KOPT-K1 (cell line): ENCODE results near the gene UBL7.
A peak's percentile ranks its signal among the peaks of the same experiment; 100 is the strongest.

Source experiments
- H3K27ac ChIP-seq: fragments of 200-600 bp; sonication (generic); 2 replicates; pipeline ENCODE4 v1.5.1; 2016; ENCODE audit warnings: antibody characterized with exemption, mild to moderate bottlenecking, low read depth, low read length; ENCODE audit not compliant: poor library complexity, severe bottlenecking
- H3K36me3 ChIP-seq: fragments of 200-600 bp; sonication (generic); 2 replicates; pipeline ENCODE4 v1.5.1; 2017; ENCODE audit warnings: antibody characterized with exemption, mild to moderate bottlenecking, low read length, moderate library complexity; ENCODE audit not compliant: insufficient read depth
- H3K9me3 ChIP-seq: fragments of 200-600 bp; sonication (generic); 2 replicates; pipeline ENCODE4 v1.5.1; 2017; ENCODE audit warnings: antibody characterized with exemption, low read length, mild to moderate bottlenecking; ENCODE audit not compliant: insufficient read depth, poor library complexity, severe bottlenecking

UBL7 gene

DNA sequence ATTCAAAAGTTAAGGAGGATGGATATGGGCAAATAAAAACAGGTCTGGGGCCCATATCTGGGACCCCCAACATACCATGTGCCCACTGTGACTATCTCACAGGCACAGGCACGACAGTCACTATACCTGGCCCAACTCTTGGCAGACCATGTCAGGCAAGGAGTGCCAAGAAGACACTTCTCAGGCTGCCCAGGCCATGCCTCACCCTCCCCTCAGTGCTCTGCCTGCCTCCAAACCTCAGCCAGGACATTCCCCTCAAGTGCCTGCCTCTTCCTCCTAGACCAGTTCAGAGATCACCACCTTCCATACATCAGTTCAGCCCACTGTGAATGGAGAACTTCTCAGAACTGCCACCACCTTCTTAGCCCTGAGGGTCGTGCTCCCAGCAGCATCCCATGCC lies 22.8 kb downstream of the UBL7 start:
- H3K27ac ChIP-seq = peak overlapping the region; percentile 21
- no peaks in the 10 kb centered on the region for H3K36me3 ChIP-seq
- no peaks in the 10 kb centered on the region for H3K9me3 ChIP-seq

GRCh38 chr15:74434263-74435136 lies 26.5 kb downstream of the UBL7 start:
- peak overlapping the region; percentile 85 for H3K27ac ChIP-seq
- no peaks in the 10 kb centered on the region for H3K9me3 ChIP-seq

DNA sequence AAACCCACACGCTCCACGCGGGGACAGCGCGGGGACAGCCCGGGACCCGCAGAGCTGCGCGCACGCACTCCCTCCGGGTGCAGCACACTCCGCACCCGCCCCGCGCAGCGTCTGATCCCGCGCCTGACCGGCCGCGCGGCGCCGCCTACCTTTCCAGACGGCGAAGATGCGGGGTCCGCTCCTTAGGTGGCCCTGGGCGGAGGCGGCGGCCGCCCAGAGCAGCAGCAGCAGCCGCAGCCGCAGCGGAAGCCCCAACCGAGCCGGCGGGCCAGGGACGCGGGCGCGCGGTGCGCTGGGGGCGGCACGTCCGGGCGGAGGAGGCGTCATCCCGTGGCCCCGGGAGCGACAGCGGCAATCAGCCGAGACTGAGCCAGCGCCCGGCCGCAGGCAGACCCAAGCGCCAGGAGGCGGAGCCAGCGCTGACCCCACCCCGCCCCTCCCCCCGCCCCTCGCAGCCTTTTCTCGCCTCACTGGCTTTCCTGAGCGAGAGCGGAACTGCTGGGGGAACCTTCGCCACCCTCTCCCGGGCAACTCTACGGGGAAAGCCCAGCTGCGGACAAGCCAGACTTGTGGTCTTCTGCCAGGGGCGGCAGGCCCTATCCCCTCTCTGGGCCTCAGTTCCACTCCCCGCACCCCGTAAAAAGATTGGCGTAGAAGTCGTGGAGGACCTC lies 27.2 kb downstream of the UBL7 start, which contains the start of gene SEMA7A:
Gene SEMA7A (minus strand): TSS at position 367 of the 671 bp plus-strand sequence. CDS start 40 bp downstream, at position 327.
- peak within 1 kb of the TSS; percentile 85 for H3K27ac ChIP-seq
- H3K36me3 ChIP-seq = peaks cover 16% of the 10 kb centered on the region; the same call in 1 of the 2 replicates

More at GRCh38 chr15:74434263-74435136, 26.5 kb downstream of the UBL7 start:
- peaks cover 12% of the 10 kb centered on the region; the same call in 1 of the 2 replicates for H3K36me3 ChIP-seq

DNA sequence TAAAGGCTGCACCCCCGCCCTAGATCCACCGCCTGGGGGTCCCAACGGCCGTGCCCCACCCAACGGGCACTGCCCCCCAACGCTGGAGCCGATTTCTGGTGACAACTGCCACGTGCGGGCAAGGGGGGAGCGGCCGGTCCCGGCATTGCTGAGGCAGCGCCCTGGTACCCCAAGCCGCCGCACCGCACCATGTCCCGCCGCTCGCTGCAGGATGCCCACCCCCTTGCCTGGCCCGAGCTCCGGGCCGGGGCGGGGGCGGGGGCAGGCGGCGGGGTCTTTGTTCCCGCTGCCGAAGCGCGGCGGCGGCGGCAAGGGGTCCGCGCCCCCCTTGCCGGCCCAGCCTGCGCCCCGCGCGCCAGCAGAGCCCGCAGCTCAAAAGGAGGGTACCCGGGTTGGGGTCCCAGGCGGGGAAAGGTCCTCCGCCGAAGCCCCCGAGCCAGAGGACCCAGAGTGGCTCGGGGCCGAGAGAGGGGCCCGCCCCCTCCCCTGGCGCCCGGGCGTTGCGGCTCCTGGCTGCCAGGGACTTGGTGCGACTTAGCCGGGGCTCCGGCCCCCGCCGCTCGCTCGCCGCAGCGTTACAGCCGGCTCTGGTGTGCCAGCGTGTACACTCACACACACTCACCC lies 27.9 kb downstream of the UBL7 start:
- peak overlapping the region; percentile 85 for H3K27ac ChIP-seq
- H3K36me3 ChIP-seq = peaks cover 23% of the 10 kb centered on the region; the same call in 1 of the 2 replicates
- no peaks in the 10 kb centered on the region for H3K9me3 ChIP-seq

More for the DNA sequence above, 27.2 kb downstream of the UBL7 start, which contains the start of gene SEMA7A:
- no peaks in the 10 kb centered on the region for H3K9me3 ChIP-seq

DNA sequence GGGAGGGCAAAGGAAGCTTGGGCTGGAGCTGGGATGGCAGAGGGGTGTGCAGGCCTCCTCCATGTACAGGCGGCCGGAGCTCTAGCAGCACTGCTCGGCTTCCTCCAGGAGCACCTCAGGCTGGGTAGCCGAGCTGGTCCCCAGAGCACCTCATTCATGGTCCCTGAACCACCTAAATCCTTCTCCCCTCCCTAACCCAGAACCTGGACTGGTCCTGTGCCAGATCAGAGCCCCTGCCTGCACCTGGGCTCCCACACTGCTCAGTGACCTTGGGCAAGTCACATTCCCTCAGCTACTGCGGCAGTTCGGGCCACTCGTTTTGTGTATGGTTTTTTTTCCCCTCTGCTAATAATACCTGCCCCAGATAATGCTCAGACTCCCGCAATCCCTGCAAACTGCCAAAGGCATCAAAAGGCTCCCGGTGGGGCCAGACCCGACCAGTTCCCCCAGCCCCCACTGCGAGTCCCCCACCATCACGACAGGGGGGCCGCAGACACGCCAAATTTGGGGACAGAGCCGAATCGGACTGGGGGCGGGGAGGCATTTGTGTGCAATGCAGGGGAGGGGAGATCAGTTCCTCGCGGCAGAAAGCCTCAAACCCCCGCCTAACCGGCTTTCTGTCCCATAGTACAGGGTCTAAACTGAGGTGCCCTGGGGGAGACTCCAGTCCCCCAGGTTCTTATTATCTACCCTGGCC lies 28.5 kb downstream of the UBL7 start:
- peaks cover 29% of the 10 kb centered on the region; the same call in 1 of the 2 replicates for H3K36me3 ChIP-seq
- H3K9me3 ChIP-seq = no peaks in the 10 kb centered on the region
- peak overlapping the region; percentile 85 for H3K27ac ChIP-seq

DNA sequence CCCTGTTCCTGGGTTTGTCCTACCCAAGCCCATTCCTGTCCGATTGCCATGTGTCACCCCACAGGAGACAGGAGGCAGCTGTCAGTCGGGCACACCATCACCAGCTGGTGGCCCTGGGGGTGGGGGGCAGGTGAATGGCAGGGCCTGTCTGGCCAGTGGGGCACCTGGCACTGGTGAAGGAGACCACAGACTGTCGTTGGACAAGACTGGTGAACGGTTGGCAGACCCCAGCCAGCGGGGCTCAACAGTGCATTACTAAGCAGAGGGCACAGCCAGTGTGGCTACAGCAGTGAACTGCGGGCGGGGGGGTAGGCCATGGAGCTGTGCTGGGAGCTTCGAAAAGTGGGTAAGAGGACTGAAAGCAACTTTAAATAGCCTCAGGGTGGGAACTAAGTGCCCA lies 29.3 kb downstream of the UBL7 start:
- no peaks in the 10 kb centered on the region for H3K9me3 ChIP-seq
- H3K36me3 ChIP-seq = peaks cover 37% of the 10 kb centered on the region; the same call in 1 of the 2 replicates
- peak overlapping the region; percentile 85 for H3K27ac ChIP-seq

- peaks cover 42% of the 10 kb centered on the region; the same call in 1 of the 2 replicates for H3K36me3 ChIP-seq
- peak overlapping the region; percentile 85 for H3K27ac ChIP-seq
- no peaks in the 10 kb centered on the region for H3K9me3 ChIP-seq
These were observed 29.8 kb downstream of the UBL7 start for GRCh38 chr15:74431116-74431515.

- Histone ChIP-seq H3K36me3 (peaks cover 48% of the 10 kb centered on the region; the same call in 1 of the 2 replicates), H3K27ac (peak overlapping the region; percentile 85)
These were observed 30.4 kb downstream of the UBL7 start for GRCh38 chr15:74430510-74430951.

GRCh38 chr15:74429781-74430400 lies 31.1 kb downstream of the UBL7 start:
- H3K9me3 ChIP-seq = no peaks in the 10 kb centered on the region

More at GRCh38 chr15:74430510-74430951, 30.4 kb downstream of the UBL7 start:
- no peaks in the 10 kb centered on the region for H3K9me3 ChIP-seq

GRCh38 chr15:74428970-74429780 lies 31.8 kb downstream of the UBL7 start:
- Histone ChIP-seq H3K9me3 (no peaks in the 10 kb centered on the region), H3K36me3 (peaks cover 59% of the 10 kb centered on the region; the same call in 1 of the 2 replicates), H3K27ac (peak overlapping the region; percentile 85)

More at GRCh38 chr15:74429781-74430400, 31.1 kb downstream of the UBL7 start:
- Histone ChIP-seq H3K27ac (peak overlapping the region; percentile 85), H3K36me3 (peaks cover 52% of the 10 kb centered on the region; the same call in 1 of the 2 replicates)

- H3K36me3 ChIP-seq = peaks cover 67% of the 10 kb centered on the region; the same call in 1 of the 2 replicates
- H3K27ac ChIP-seq = no peak overlapping the region
These were observed 32.5 kb downstream of the UBL7 start for GRCh38 chr15:74428442-74428787.

GRCh38 chr15:74427607-74428441 lies 33.1 kb downstream of the UBL7 start:
- Histone ChIP-seq H3K36me3 (peaks cover 68% of the 10 kb centered on the region; the same call in 1 of the 2 replicates), H3K27ac (no peak overlapping the region), H3K9me3 (no peaks in the 10 kb centered on the region)

More at GRCh38 chr15:74428442-74428787, 32.5 kb downstream of the UBL7 start:
- H3K9me3 ChIP-seq = no peaks in the 10 kb centered on the region
